SK-N-SH (cell line): ENCODE measurements around the gene PIMREG. TPM values are rescaled to one million over a fixed set of nuclear protein-coding genes. Genes with fewer than 3 reads are reported as not detected.
"Not testable (repeated sequence)": the region's sequence is repeated elsewhere in the genome, so short reads cannot be mapped to it uniquely, and the experiment has no call there.

Experiments
- CTCF ChIA-PET: fragments of 300-600, 350-600 bp; formaldehyde crosslinking; extraction: SDS; loops from one replicate; lab custom pipeline; 2021; lab: Yijun Ruan, JAX
- POLR2A ChIA-PET: fragments of 350-600 bp; sonication (Branson Sonifier 250); formaldehyde crosslinking; extraction: SDS; loops from one replicate; lab custom pipeline; 2020; ENCODE audit warnings: antibody characterized with exemption, inconsistent platforms; lab: Yijun Ruan, JAX
- DNase-seq: peaks from one replicate; pipeline ENCODE4 v3.0.0; 2012
- H2AFZ ChIP-seq: fragments of 200-600 bp; sonication (generic); 2 replicates; pipeline ENCODE4 v1.8.1; 2016; ENCODE audit warnings: antibody characterized with exemption, mild to moderate bottlenecking, low read depth
- H3F3A ChIP-seq: fragments of 200-600 bp; sonication (generic); replicated peaks from 2 replicates; pipeline ENCODE3; 2016; ENCODE audit warnings: antibody characterized with exemption, mild to moderate bottlenecking; ENCODE audit not compliant: insufficient read depth
- H3K27ac ChIP-seq, 2 experiments: fragments of 200-500 bp in 1 of 2; fragments of 200-600 bp in 1 of 2; sonication (Bioruptor generic) in 1 of 2; sonication (generic), shearing (Covaris generic) in 1 of 2; 2 replicates each; pipeline versions ENCODE4 v1.5.1 to v1.6.1; 2014 to 2016; ENCODE audit warnings: low read depth in 2 of 2, inconsistent platforms in 1 of 2, low read length in 1 of 2, mild to moderate bottlenecking in 1 of 2, mixed read lengths in 1 of 2
- H3K27me3 ChIP-seq: fragments of 200-600 bp; sonication (generic), shearing (Covaris generic); 2 replicates; pipeline ENCODE4 v1.6.1; 2016; ENCODE audit warnings: mixed run types; ENCODE audit not compliant: insufficient read depth
- H3K36me3 ChIP-seq, 2 experiments: fragments of 200-500 bp in 1 of 2; fragments of 200-600 bp in 1 of 2; sonication (Bioruptor generic) in 1 of 2; sonication (generic) in 1 of 2; replicated peaks in 1 of 2; 2 replicates each; pipeline versions ENCODE3 to v1.5.1; 2014 to 2016; ENCODE audit warnings: low read length in 1 of 2, mild to moderate bottlenecking in 1 of 2; ENCODE audit not compliant: insufficient read depth in 2 of 2, control insufficient read depth in 1 of 2
- H3K4me1 ChIP-seq, 2 experiments: fragments of 200-500 bp in 1 of 2; fragments of 200-600 bp in 1 of 2; sonication (Bioruptor generic) in 1 of 2; sonication (generic), shearing (Covaris generic) in 1 of 2; 2 replicates each; pipeline versions ENCODE4 v1.5.1 to v1.6.1; 2014 to 2016; ENCODE audit warnings: low read depth in 1 of 2, low read length in 1 of 2, mixed run types in 1 of 2; ENCODE audit not compliant: insufficient read depth in 2 of 2, control insufficient read depth in 1 of 2
- H3K4me2 ChIP-seq: fragments of 200-600 bp; sonication (generic), shearing (Covaris generic); 2 replicates; pipeline ENCODE4 v1.6.1; 2017; ENCODE audit warnings: mixed run types
- H3K4me3 ChIP-seq, 2 experiments: fragments of 200-500 bp in 1 of 2; fragments of 200-600 bp in 1 of 2; sonication (Bioruptor generic) in 1 of 2; sonication (generic), shearing (Covaris generic) in 1 of 2; 2 replicates each; pipeline versions ENCODE4 v1.5.1 to v1.8.1; 2014 to 2016; ENCODE audit warnings: low read depth in 2 of 2, inconsistent platforms in 1 of 2, low read length in 1 of 2, mild to moderate bottlenecking in 1 of 2, mixed read lengths in 1 of 2, moderate library complexity in 1 of 2
- H3K79me2 ChIP-seq: fragments of 200-600 bp; sonication (generic); 2 replicates; pipeline ENCODE4 v1.8.1; 2017; ENCODE audit warnings: mild to moderate bottlenecking; ENCODE audit not compliant: insufficient read depth
- H3K9ac ChIP-seq: fragments of 200-600 bp; sonication (generic); 2 replicates; pipeline ENCODE4 v1.6.1; 2017; ENCODE audit warnings: mixed run types
- H3K9me2 ChIP-seq: fragments of 200-600 bp; sonication (generic); 2 replicates; pipeline ENCODE4 v1.6.1; 2017; ENCODE audit warnings: mixed run types
- H3K9me3 ChIP-seq: fragments of 200-600 bp; sonication (generic); 2 replicates; pipeline ENCODE4 v1.6.1; 2017; ENCODE audit warnings: mixed run types, mild to moderate bottlenecking, moderate library complexity
- H4K20me1 ChIP-seq: fragments of 200-600 bp; sonication (generic); 2 replicates; pipeline ENCODE4 v1.6.1; 2017; ENCODE audit warnings: mild to moderate bottlenecking, mixed run types; ENCODE audit not compliant: insufficient read depth
- CHD2 ChIP-seq: fragments of 150-350 bp; IDR thresholded peaks from 2 replicates; pipeline ENCODE4 v1.6.1; 2018; ENCODE audit warnings: low read length; ENCODE audit not compliant: partially characterized antibody
- CTCF ChIP-seq: fragments of 200-600 bp; sonication (generic); IDR thresholded peaks from 2 replicates; pipeline ENCODE4 v1.6.1; 2017; ENCODE audit warnings: antibody characterized with exemption, mild to moderate bottlenecking, moderate library complexity
- ELF1 ChIP-seq: IDR thresholded peaks from 2 replicates; pipeline ENCODE4 v1.4.0; 2012
- EP300 ChIP-seq, 2 experiments: IDR thresholded peaks; 2 replicates each; pipeline versions ENCODE4 v1.4.0 to v1.6.1; 2012; ENCODE audit warnings: borderline replicate concordance in 1 of 2, low read depth in 1 of 2, low read length in 1 of 2
- FOSL2 ChIP-seq: IDR thresholded peaks from 2 replicates; pipeline ENCODE4 v1.4.0; 2012; ENCODE audit warnings: low read depth, mild to moderate bottlenecking, moderate library complexity, borderline replicate concordance
- GATA2 ChIP-seq: sonication (generic); formaldehyde crosslinking; IDR thresholded peaks from 2 replicates; pipeline ENCODE4 v1.5.0; 2020; ENCODE audit warnings: mild to moderate bottlenecking, missing genetic modification reagents
- MAX ChIP-seq: IDR thresholded peaks from 2 replicates; pipeline ENCODE4 v1.4.0; 2012; ENCODE audit warnings: low read depth
- NFIC ChIP-seq: IDR thresholded peaks from 2 replicates; pipeline ENCODE4 v1.4.0; 2012; ENCODE audit warnings: borderline replicate concordance
- NRF1 ChIP-seq: IDR thresholded peaks from 2 replicates; pipeline ENCODE4 v1.6.1; 2012; ENCODE audit warnings: low read depth, mild to moderate bottlenecking, low read length
- RFX5 ChIP-seq: IDR thresholded peaks from 2 replicates; pipeline ENCODE4 v1.6.1; 2012; ENCODE audit warnings: mild to moderate bottlenecking, improper control_type of control experiment, low read length
- RXRA ChIP-seq: IDR thresholded peaks from 2 replicates; pipeline ENCODE4 v1.4.0; 2012; ENCODE audit warnings: low read depth, mild to moderate bottlenecking, borderline replicate concordance
- SIN3A ChIP-seq: IDR thresholded peaks from 2 replicates; pipeline ENCODE4 v1.6.1; 2012; ENCODE audit warnings: low read depth, mild to moderate bottlenecking, low read length, moderate library complexity, borderline replicate concordance
- TEAD4 ChIP-seq: IDR thresholded peaks from 2 replicates; pipeline ENCODE4 v1.4.0; 2012; ENCODE audit warnings: mild to moderate bottlenecking, borderline replicate concordance; ENCODE audit not compliant: insufficient read depth
- WGBS: methylation state at CpG from one replicate; pipeline ENCODE4 v1.1.6; 2017; ENCODE audit warnings: low lambda C conversion rate; 5-methylcytosine and 5-hydroxymethylcytosine counted together
- polyA plus RNA-seq, 3 experiments: library from polyadenylated mRNA; depleted of rRNA; stranded (reverse); fragments of >200 nt; gene quantifications; 2 replicates each; pipeline ENCODE4 v1.2.3, GENCODE V29; 2012

The PIMREG gene
- polyA plus RNA-seq, 1 of the 3 experiments (the other 2 are of a cell fraction) = 19.6 TPM

DNA sequence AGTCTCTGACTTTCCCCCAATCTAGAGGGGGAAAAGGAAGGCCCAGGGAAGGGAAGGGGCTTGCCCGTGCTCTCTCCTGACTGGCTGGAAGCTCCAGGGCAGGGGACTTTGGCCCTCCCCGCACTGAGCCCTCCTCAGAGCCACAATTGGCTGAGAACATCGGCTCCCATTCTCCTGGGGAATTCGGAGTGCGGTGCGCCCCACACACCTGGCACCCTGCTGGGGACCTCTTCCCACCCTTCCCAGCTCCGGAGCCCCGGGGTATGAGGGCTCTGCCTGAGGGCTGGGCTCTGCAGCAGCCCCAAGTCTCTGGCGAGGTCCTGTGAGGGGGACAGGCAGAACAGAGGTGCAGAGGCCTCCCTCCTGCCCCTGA, 36.0 kb downstream of the PIMREG start:
- POLR2A ChIA-PET = no interaction called here
- no peak for TF ChIP-seq GATA2 (CRISPR knock-in tag)
- TF ChIP-seq, all 33 proteins: peak for 0
- 51% methylated on average over 5 of the region's 9 CpGs for WGBS

GRCh38 chr17:6482105-6482455, 37.8 kb downstream of the PIMREG start:
- no peak overlapping the region for H3K9ac ChIP-seq
- H2AFZ ChIP-seq = no peak overlapping the region

More for the DNA sequence above, 36.0 kb downstream of the PIMREG start:
- no peak overlapping the region for H2AFZ ChIP-seq
- H3K4me2 ChIP-seq = no peak overlapping the region
- H3K9me3 ChIP-seq = no peaks in the 10 kb centered on the region
- no peaks in the 10 kb centered on the region for H3K36me3 ChIP-seq
- peaks cover 0 to 16% of the 10 kb centered on the region in 2 experiments; a peak in 1 of 4 replicates for H3K4me1 ChIP-seq
- no peaks in the 10 kb centered on the region for H4K20me1 ChIP-seq
- H3K27me3 ChIP-seq = no peaks in the 10 kb centered on the region
- no peaks in the 10 kb centered on the region for H3F3A ChIP-seq
- H3K9ac ChIP-seq = no peak overlapping the region
- CTCF ChIA-PET = interaction anchor here (1.3 kb wide), 1 partner anchor 9 kb away, joined by 5 read pairs; no protein-coding TSS in a partner anchor
- H3K79me2 ChIP-seq = no peaks in the 10 kb centered on the region
- no peak overlapping the region for H3K4me3 ChIP-seq
- no peaks in the 10 kb centered on the region for H3K9me2 ChIP-seq
- no peak for DNase-seq
- H3K27ac ChIP-seq = no peak overlapping the region

GRCh38 chr17:6482796-6483195, 38.5 kb downstream of the PIMREG start:
- POLR2A ChIA-PET, H2AFZ ChIP-seq, H3K36me3 ChIP-seq, H3K9me2 ChIP-seq, H3K27me3 ChIP-seq, H4K20me1 ChIP-seq, H3K9me3 ChIP-seq, DNase-seq, H3K27ac ChIP-seq, H3K4me3 ChIP-seq, H3K4me2 ChIP-seq, H3F3A ChIP-seq, H3K9ac ChIP-seq, H3K79me2 ChIP-seq: not testable (repeated sequence)
- WGBS = 78% methylated on average over 10 of the region's 10 CpGs
- H3K4me1 ChIP-seq = peaks cover 0 to 23% of the 10 kb centered on the region in 2 experiments; a peak in 1 of 4 replicates
- CTCF ChIA-PET = interaction anchor here (3.5 kb wide), 1 partner anchor 9 kb away, joined by 17 read pairs; no protein-coding TSS in a partner anchor

More at GRCh38 chr17:6482105-6482455, 37.8 kb downstream of the PIMREG start:
- Histone ChIP-seq H3K4me3 (no peak overlapping the region), H3K27ac (no peak overlapping the region), H4K20me1 (no peaks in the 10 kb centered on the region)
- TF ChIP-seq NRF1 (no peak), SIN3A (no peak), FOSL2 (no peak), TEAD4 (no peak), NFIC (no peak), CTCF (no peak), MAX (no peak), ELF1 (no peak), RXRA (no peak), CHD2 (no peak), EP300 (IDR thresholded peaks at IDR 0.05; ENCODE audit: borderline replicate concordance in 1 of 2, low read depth in 1 of 2, low read length in 1 of 2) (no peak), RFX5 (no peak)
- TF ChIP-seq, all 33 proteins: peak for 0
- H3K79me2 ChIP-seq = no peaks in the 10 kb centered on the region
- POLR2A ChIA-PET = no interaction called here
- no peaks in the 10 kb centered on the region for H3K27me3 ChIP-seq
- WGBS = 85% methylated on average over 6 of the region's 6 CpGs
- no peaks in the 10 kb centered on the region for H3K9me2 ChIP-seq
- no peaks in the 10 kb centered on the region for H3K9me3 ChIP-seq
- CTCF ChIA-PET = interaction anchor here (3.5 kb wide), 1 partner anchor 9 kb away, joined by 17 read pairs; no protein-coding TSS in a partner anchor
- H3K36me3 ChIP-seq = no peaks in the 10 kb centered on the region
- peaks cover 0 to 16% of the 10 kb centered on the region in 2 experiments; a peak in 1 of 4 replicates for H3K4me1 ChIP-seq
- H3K4me2 ChIP-seq = no peak overlapping the region
- DNase-seq = no peak
- H3F3A ChIP-seq = no peaks in the 10 kb centered on the region
